ENCODE results near the gene ZSCAN26.
"Not testable (repeated sequence)": the region's sequence is repeated elsewhere in the genome, so short reads cannot be mapped to it uniquely, and the experiment has no call there.

The ZSCAN26 gene

DNA sequence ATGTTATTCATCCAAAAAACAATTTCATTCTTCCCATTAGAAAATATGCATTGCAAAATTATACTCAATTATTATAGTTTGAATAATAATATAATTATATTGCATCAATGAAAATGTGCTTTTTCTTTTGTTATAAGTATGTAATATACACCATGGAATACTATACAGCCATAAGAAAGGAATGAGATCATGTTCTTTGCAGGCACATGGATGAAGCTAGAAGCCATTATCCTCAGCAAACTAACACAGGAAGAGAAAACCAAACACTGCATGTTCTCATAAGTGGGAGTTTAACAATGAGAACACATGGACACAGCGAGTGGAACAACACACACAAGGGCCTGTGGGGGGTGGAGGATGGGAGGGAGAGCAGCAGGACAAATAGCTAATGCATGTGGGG lies 9.9 kb upstream of the ZSCAN26 start:
- no peak for DNase-seq

DNA sequence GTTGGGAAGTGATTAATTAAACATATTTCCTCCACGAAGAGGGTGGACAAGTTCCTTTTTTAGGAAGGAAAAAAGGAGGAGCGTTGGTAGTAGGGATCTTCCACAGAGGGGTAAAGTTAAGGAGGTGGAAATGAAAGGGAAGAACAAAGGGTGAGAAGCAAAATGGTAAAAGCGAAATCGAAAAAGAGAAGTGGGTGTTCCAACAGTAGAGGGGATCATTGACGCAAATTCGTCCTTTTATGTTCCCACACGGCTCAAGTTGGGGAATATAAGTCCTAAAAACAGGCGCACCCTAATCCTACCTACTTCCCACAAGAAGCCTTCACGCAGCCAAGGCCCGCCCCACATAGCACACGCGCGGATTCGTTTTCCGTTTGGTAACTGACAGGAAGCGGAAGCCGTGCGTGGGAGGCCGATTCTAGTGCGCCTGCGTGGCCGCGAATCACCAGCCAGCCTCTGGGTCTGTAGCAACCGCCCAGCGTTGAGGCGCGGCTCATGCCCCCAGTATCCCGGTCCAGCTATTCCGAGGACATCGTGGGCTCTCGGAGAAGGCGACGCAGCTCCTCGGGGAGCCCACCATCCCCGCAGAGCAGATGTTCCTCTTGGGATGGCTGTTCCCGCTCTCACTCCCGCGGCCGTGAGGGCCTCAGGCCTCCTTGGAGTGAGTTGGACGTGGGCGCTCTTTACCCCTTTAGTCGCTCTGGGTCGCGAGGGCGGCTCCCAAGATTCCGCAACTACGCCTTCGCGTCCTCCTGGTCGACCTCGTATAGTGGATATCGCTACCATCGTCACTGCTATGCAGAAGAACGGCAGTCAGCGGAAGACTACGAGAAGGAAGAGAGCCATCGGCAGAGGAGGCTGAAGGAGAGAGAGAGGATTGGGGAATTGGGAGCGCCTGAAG lies 7.8 kb upstream of the ZSCAN26 start, which contains the start of gene NKAPL:
NKAPL (plus strand) TSS at position 421 of the 901 bp plus-strand sequence; CDS start at position 496, 75 bp downstream.
- DNase-seq: no peak

DNA sequence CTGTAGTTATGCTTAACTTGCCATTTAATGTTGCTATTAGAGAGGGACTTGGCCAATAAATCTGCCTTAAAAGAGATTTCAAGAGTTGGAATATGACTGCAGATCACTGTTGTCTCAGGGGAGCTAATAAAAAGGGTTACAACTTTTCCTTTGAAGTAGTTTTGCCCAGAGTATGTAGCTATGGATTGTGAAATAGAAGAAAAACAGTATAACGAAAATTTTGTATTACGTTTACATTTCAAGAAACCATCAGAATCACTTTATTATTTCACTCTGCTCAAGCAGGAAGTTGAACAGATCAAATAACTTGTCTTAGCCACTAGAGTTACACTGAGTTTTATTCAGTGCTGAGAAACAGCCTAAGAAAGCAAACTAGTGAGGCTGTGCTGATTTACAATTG lies 3.0 kb upstream of the ZSCAN26 start:
- DNase-seq: no peak

DNA sequence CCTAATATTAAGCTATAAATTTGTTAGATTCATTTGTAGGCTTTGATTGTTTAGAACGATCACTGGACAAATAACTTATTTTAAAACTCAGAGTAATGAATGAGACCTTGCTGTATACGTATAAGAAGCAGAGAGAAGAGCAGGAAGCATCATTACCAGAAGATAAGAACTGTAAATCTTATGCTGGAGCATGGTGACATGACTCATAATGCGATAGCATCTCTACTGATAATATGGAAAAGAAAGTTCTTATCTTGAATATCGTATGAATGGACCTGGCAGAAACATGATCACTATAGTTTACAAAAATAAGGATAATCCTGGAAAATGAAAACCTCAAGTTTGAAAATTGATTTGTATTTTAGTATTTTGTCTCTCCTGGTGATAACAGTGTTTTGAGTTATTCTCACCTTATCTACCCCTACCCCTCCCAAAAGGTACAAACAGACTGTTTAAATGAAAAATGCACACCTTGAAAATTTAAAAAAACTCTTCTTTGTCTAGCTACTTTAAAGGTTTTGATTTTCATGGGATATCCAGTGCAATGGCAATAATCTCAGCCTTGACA lies 2.0 kb upstream of the ZSCAN26 start:
- no peak for DNase-seq

DNA sequence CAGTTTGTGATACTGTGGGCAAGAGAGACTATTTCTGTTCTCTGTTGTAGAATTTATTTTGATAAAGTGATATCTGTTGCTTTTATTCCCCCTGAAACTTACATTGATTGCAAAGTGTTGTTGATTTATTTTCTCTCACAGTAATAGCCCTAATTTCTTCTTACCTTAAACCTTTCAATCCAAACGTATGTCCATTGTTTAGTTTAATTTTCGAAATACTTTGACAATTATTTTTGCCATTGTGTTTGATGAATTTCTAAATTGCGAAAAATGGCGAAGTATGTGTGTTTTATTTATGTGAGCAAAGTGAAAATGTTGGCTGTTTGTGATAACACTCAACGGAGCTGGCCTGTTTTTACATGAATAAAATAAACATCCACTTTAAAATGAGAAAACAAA lies 381 bp upstream of the ZSCAN26 start:
- DNase-seq: no peak

DNA sequence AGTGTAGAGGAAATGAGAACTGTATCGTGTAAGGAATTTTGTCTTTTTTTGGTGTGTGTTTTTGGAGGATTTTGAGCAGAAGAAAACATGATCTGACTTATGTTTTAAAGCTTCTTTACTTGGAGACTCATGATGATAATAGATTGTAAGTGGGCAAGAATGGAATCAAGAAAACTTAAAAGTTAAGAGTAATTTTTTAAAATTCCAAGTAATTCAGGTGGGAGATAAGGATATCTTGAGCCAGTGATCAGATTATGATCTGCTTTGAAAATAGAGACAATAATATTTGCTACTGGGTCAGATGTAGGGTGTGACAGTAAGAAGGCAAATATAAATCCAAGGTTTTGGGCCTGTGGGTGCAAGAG lies 734 bp downstream of the ZSCAN26 start:
- no peak for DNase-seq

DNA sequence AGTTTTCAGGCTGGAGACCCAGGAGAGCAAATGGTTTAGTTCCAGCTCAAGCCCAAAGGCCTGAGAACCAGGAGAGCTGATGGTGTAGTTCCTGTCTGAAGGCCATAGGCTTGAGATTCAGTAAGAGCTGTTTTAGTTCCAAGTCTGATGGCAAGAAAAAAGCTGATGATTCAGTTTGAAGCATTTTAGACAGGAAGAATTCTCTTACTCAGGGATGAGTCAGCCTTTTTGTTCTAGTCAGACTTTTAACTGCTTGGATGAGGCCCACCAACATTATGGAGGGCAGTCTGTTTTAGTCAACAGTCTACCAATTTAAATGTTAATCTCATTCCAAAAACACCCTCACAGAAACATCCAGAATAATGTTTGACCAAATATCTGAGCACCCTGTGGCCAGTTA lies 2.5 kb downstream of the ZSCAN26 start:
- DNase-seq: no peak

DNA sequence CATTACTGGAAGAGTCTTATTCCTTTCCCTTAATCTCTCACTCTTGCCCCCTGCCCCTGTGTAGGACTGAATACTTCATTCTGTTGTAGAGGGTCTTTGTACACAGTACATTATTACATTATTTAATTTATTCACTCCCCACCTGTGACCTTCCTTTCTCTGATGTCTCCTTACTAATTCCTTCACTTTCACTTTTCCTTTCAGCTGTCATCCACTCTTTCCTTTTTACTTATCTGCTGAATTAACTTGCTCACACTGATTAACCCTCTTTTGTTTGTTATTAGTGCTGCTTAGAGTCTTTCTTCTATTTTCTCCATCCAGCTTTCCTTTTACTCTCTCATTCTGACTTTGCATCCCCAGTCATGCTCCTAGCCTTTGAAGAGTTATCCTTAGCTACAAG lies 7.9 kb downstream of the ZSCAN26 start:
- DNase-seq: no peak

DNA sequence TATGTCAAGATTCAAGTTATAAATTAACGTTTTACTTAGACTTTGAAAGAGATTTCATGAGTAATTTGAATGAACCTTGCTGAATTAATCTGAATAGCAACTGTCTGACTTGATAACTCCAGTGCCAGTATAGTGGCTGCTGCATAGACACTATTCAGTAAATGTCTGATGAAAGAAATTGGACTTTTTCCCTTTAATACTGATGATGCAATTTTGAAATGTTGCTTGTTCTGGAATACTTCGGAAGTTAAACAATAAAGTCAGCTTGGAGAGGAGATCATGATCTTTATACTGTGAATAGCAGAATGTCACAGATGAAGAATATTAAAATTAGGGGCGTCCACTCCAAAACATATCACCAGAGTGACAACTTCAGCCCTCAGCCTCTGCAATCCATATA lies 10.8 kb downstream of the ZSCAN26 start:
- no peak for DNase-seq

DNA sequence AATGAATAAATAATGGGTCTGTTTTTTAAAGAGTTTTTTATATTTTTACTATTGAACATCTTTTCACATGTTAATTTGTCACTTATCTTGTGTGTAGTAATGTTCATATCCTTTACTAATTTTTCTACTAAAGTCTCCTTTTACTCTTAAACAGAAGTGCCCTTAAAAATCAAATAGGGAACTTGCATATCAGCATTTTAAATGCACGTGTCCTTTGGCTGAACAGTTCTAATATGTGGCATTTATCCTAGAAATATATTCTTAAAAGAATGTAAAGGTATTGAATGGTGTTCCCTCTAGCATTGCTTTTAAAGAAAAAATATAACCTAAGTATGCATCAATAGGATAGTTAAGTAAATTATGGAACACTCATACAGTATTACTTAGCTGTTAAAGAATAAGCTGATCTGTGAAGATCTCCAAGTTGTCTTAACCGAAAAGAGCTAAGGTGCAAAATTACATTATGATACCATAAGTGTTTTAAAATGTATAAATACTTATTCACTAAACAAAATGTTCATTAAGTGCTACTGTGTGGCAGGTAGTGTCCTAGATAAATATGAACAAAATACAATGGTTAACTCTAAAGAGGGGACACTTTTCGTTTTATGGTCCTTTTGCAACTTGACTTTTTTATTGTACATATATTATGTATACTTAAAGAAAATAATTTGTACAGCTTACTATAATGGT lies 13.8 kb downstream of the ZSCAN26 start:
- no peak for DNase-seq

DNA sequence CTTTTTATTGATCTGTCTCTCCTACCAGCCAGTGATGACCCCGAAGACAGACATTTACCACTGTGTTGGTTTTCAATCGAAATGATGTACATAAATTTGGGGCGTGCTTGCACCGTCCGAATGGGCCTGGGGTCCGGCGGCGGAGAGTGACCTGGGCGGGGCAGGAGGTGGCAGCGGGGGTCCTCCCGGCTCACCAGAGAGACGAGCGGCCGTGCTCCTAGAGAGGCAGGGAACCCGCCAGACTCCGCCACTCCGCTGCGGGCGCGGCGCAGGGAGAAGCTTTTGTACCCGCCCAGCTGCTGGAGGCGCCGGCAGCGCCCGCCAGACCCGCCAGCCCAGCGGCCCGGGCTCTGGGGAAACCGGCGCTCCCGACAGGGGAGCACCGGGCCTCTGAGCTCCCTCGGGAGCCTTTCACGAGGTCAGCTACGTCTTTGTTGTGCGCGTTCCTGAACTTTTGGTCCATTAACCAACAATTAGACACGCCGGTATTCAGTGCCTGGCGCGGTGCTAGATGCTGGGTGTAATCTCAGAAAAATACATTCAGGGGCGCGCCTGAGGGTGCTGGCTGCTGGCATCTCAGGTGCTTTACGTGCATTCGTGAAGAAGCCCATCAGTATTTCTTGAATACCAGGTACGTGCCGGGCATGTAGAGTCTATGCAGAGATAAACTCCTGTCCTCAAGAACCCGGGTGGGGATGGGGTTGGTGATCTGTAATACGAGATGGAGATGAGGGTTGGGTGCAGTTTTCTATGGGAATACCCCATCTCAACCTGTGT lies 14.5 kb downstream of the ZSCAN26 start, which contains the start of gene PGBD1:
PGBD1 (plus strand) TSS at position 285 of the 777 bp plus-strand sequence. CDS start 2,242 bp downstream, outside the sequence.
- peak; percentile 67 for DNase-seq

DNA sequence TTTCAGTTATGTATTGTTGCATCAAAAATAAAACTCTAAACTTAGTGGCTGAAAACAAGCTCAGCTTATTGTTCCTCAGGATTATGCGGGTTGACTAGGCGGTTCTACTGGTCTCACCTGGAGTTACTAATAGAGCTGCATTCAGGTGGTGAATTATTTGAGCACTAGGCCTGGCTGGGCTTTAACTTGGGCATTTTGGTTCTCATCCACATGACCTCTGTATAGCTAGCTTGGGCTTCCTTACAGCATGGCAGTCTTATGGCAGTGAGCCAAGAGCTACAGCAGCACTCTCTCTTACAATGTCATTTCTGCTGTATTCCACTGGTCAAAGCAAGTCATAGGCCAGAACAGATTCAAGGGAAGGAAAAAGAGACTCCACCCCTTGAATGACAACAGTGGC lies 16.0 kb downstream of the ZSCAN26 start:
- DNase-seq: no peak

DNA sequence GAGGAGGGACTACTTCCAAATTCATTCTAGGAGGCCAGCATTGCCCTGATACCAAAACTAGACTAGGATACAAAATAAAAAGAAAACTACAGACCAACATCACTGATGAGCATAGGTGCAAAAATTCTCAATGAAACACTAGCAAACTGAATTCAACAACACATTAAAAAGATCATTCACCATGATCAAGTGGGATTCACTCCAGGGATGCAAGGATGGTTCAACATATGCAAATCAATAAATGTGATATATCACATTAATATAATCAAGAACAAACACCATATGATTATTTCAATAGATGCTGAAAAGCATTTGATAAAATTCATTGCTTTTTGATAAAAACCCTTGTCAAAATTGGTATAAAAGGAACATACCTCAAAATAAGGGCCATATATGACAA lies 24.6 kb downstream of the ZSCAN26 start:
- DNase-seq: no peak

DNA sequence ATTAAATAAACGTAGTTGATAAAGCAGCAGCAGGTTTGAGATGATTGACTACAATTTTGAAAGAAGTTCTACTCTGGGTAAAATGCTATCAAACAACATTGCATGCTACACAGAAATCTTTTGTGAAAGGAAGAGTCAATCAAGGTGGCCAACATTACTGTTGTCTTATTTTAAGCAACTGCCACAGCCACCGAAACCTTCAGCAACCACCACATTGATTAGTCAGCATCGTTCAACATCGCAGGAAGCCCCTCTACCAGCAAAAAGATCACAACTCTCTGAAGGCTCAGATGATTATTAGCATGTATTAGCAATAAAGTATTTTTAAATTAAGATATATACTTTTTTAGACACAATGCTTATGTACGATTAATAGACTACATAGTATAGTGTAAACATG lies 28.4 kb downstream of the ZSCAN26 start:
- no peak for DNase-seq

DNA sequence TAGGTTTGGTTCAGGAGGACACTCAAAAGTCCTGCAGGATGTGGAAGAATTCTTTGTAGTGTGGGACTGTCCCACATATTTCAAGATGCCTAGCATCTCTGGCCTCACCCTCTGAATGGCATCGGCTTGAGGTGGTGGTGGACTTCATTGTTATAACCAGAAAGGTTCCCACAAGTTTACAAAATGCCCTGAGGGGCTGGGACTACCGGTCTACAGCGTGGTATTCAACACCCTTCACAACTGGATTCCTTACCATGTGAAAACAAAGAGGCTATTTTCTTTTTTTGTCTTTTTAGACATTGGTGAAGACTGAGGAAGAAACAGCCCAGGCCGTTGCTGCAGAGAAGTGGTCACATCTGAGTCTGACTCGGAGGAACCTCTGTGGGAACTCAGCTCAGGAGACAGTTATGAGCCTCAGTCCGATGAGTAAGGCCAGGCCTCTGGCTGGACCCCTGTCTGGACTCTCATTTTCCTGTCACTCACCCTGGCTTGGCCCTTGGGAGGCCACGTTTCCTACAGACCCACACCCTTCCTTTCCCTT lies 29.6 kb downstream of the ZSCAN26 start:
- no peak for DNase-seq

DNA sequence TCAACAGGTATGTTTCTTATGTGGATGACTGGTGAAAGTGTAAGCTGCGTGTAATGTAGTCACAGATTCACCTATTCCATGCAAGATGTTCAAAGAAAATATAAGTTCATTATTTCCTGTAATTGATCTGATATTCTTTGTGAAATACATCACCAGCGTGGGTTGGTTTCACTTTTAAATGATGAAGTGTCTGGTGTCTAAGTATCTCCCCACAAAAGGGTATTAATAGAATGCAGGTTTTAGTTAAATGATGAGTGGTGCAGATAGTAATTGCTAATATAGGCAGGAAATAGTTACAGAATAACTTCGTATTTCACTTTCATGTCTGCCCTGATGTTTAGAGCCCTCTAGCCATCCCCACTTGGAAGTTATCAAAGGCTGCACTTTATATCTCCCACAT lies 36.6 kb downstream of the ZSCAN26 start:
- no peak for DNase-seq

DNA sequence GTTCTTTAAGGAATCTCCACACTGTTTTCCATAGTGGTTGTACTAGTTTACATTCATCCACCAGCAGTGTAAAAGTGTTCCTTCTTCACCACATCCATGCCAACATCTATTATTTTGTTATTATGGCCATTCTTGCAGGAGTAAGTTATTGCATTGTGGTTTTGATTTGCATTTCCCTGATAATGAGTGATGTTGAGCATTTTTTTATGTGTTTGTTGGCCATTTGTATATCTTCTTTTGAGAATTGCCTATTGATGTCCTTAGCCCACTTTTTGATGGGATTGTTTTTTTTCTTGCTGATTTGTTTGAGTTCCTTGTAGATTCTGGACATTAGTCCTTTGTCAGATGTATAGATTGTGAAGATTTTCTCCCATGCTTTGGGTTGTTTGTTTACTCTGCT lies 39.4 kb downstream of the ZSCAN26 start:
- not testable (repeated sequence) for DNase-seq

DNA sequence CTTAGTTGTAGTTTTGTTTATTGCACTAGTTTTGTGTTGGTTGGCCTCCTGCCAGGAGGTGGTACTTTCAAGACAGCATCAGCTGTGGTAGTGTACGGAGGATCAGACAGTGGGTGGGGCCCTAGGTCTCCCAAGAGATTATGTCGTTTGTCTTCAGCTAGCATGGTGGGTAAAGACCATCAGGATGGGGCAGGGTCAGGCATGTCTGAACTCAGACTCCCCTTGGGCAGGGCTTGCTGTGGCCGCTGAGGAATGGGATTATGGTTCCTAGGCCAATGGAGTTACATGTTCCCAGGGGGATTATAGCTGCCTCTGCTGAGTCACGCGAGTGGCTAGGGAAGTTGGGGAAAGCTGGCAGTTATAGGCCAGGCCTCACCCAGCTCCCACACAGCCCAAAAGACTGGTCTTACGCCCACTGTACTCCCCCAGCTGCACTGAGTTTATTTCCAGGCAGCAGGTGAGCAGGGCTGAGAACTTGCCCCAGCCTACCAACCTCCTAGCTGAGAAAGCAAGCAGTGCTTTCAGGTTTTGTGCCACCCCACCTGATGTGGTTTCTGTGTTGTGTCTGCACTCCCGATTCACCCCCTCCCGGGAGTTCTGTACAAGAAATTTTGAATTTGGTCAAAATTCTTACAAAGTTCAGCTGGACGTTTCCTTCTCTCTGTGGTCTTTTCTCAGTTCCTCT lies 44.3 kb downstream of the ZSCAN26 start:
- DNase-seq: no peak

DNA sequence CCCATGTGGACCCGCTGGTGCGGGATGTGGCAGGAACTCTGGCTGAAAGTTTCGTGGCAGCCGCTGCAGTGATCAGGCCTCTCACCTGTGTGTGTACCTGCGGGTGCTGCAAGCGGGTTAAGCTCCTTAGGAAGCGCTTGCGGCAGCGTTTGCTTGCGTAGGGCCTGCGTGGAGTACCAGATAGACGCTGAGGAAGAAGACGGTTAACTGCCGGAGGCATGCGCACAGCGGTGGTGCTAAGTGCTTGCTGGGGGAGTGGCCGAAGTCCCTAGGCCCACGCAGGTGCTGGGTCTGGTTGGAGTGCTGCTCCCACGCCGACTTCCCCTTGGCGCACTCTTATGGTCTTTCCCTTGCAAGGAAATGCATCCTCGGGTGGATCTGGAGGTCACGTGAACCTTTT lies 46.0 kb downstream of the ZSCAN26 start:
- no peak for DNase-seq

DNA sequence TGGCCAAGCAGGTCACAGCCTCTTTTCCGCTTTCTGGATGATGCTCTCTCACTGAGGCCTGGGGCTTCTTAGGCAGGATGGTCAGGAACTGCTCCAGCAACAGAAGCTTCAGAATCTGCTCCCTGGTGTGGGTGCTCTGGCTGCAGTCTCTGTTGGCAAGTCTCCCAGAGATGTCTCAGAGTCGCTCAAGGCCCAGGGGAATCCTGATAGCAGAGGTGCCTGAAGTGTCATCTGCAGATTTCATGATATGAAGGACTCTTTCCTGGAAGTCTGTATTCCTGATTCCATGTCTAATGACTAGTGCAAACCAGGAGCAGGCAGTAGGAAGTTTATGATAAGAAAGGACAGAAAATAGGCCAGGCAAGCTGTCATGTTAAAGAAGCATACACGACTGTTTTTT lies 48.7 kb downstream of the ZSCAN26 start:
- DNase-seq: no peak

DNA sequence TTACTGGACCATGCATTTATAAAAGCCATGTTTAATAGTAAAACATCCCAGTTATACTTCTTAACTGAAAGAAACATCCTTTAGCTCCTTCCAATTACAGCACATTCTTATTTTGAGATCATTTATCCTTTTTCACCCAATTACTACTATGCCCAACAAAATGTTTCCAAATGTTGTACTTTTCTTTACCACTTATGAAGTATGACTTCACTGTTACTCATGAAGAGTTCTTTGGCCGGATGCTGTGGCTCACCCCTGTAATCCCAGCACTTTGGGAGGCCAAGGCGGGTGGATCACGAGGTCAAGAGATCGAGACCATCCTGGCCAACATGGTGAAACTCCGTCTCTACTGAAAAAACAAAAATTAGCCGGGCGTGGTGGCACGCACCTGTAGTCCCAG lies 50.9 kb downstream of the ZSCAN26 start:
- DNase-seq: not testable (repeated sequence)

DNA sequence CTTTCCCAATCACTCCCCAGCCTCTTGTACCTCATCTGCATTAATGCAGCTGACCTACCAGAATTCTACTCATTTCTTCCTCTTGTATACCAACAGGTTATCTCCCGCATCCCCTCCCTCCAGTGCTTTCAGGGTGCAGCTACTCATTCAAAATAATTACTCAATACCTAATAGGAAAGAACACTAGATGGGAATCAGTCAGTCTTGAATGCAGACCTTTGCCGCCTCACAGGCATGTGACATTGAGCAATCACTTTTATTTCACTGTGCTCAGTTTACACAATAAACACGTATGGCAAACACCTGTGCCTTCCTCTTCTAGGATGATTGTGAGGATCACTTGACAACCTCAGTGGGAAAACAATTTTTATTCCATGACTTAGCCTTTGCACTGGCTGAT lies 55.7 kb downstream of the ZSCAN26 start:
- DNase-seq: no peak
